Natural killer cell treated with Interleukin-12 subunit alpha and Interleukin-12 subunit beta and Interleukin-15 and Interleukin-18, amount 100 ng/mL, for 72 hours (primary cell): ENCODE measurements around the gene HNRNPF. TPM values are rescaled to one million over a fixed set of nuclear protein-coding genes. Genes with fewer than 3 reads are reported as not detected.

Experiments
- ATAC-seq, 2 donors: fragments of 150-1000 bp; cut with Tn5 transposase in 1 of 2; sonication (Bioruptor Pico), chemical (Tn5 transposase) in 1 of 2; 2 replicates each; pipeline ENCODE4 v1.10.0; 2021
- DNase-seq: peaks from one replicate; pipeline ENCODE4 v3.0.0; 2022; ENCODE audit warnings: low spot score
- H3K27ac Mint-ChIP-seq, 2 donors: 1 replicate in 1 of 2; 2 replicates in 1 of 2; pipeline ENCODE4 v1.8.0; 2022; ENCODE audit warnings: mixed read lengths in 2 of 2, mild to moderate bottlenecking in 1 of 2, moderate library complexity in 1 of 2
- H3K27me3 Mint-ChIP-seq, 2 donors: 1 replicate in 1 of 2; 2 replicates in 1 of 2; pipeline ENCODE4 v1.8.0; 2022; ENCODE audit warnings: mixed read lengths in 2 of 2
- H3K36me3 Mint-ChIP-seq: one replicate; pipeline ENCODE4 v1.8.0; 2022; ENCODE audit warnings: mixed read lengths
- H3K4me1 Mint-ChIP-seq, 2 donors: 1 replicate in 1 of 2; 2 replicates in 1 of 2; pipeline ENCODE4 v1.8.0; 2022; ENCODE audit warnings: low read depth in 2 of 2, mixed read lengths in 2 of 2, mild to moderate bottlenecking in 1 of 2
- H3K4me3 Mint-ChIP-seq: one replicate; pipeline ENCODE4 v1.8.0; 2022; ENCODE audit warnings: mixed read lengths
- H3K9me3 Mint-ChIP-seq: 2 replicates; pipeline ENCODE4 v1.8.0; 2022; ENCODE audit warnings: mixed read lengths
- total RNA-seq, 2 donors: library from RNA; stranded (reverse); gene quantifications; one replicate each; pipeline ENCODE4 v1.2.3, GENCODE V29; 2022

The HNRNPF gene
- total RNA-seq, 2 donors from 2014 or later = 340 to 514 TPM

DNA sequence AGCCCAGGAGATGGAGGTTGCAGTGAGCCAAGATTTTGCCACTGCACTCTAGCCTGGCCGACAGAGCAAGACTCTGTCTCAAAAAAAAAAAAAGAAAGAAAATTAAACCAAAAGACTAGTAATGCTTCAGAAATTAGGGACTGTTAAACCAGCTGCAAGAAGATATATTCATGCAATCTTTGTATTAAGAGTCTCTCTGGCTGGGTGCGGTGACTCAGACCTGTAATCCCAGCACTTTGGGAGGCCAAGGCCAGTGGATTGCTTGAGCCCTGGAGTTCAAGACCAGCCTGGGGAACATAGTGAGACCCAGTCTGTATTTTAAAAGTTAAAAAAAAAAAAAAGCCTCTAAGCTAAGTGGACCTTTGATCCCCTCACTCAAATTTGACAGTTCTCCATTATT is 2.5 kb upstream of the HNRNPF start:
- no peaks in the 10 kb centered on the region for H3K36me3 Mint-ChIP-seq
- H3K27me3 Mint-ChIP-seq = no peaks in the 10 kb centered on the region
- DNase-seq = no peak
- H3K9me3 Mint-ChIP-seq = no peaks in the 10 kb centered on the region
- H3K4me1 Mint-ChIP-seq = peaks cover 10 to 13% of the 10 kb centered on the region in 2 donors
- ATAC-seq = no peak
- H3K4me3 Mint-ChIP-seq = no peak overlapping the region
- peak overlapping the region in 1 of 2 donors; percentile 92 for H3K27ac Mint-ChIP-seq

DNA sequence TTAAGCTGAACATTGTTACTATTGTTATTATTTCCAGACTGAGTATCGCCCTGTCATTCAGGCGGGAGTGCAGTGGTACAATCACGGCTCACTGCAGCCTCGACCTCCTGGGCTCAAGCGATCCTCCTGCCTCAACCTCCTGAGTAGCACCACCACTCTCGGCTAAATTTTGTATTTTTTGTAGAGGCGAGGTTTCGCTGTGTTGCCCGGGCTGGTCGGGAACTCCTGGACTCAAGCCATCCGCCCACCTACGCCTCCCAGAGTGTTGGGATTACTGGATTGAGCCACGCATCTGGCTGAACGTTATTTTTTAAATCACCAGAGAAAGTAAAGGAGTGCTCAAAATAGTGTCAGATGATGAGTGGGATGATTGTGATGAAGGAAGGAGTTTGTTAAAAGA is 1.4 kb upstream of the HNRNPF start:
- peaks cover 10 to 13% of the 10 kb centered on the region in 2 donors for H3K4me1 Mint-ChIP-seq
- no peaks in the 10 kb centered on the region for H3K36me3 Mint-ChIP-seq
- H3K27ac Mint-ChIP-seq = peak overlapping the region; percentile 88 to 92
- H3K27me3 Mint-ChIP-seq = no peaks in the 10 kb centered on the region
- H3K4me3 Mint-ChIP-seq = peak overlapping the region; percentile 97
- no peaks in the 10 kb centered on the region for H3K9me3 Mint-ChIP-seq
- no peak for ATAC-seq
- DNase-seq = no peak

DNA sequence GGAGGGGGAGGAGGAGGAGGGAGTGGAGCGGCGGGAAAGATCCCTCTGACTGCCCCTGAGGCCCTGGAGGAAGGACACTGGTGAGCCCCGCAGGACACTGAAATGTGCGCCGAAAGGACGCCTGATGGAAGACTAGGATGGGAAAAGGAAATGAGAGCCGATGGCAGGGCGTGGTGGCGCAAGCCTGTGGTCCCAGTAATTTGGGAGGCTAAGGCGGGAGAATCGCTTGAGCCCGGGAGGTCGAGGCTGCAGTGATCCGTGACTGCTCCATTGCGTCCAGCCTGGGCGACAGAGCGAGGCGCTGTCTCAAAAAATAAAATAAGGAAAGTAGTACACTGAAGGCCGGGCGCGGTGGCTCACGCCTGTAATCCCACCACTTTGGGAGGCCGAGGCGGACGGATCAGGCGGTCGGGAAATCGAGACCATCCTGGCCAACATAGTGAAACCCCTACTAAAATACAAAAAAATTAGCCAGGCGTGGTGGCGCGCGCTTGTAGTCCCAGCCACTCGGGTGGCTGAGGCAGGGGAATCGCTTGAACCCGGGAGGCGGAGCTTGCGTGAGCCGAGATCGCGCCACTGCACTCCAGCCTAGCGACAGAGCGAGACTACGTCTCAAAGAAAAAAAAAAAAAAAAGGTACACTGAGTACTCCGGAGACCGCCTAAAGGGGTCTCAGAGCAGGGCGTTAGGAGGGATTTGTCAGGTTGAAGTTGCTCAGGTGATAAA is 561 bp upstream of the HNRNPF start:
- DNase-seq (peak; percentile 79), ATAC-seq (no peak)
- Mint-ChIP-seq H3K9me3 (no peaks in the 10 kb centered on the region), H3K36me3 (peaks cover 4% of the 10 kb centered on the region), H3K4me1 (peaks cover 15 to 17% of the 10 kb centered on the region in 2 donors), H3K27me3 (no peaks in the 10 kb centered on the region), H3K27ac (peak overlapping the region; percentile 88 to 92), H3K4me3 (peak overlapping the region; percentile 97)

DNA sequence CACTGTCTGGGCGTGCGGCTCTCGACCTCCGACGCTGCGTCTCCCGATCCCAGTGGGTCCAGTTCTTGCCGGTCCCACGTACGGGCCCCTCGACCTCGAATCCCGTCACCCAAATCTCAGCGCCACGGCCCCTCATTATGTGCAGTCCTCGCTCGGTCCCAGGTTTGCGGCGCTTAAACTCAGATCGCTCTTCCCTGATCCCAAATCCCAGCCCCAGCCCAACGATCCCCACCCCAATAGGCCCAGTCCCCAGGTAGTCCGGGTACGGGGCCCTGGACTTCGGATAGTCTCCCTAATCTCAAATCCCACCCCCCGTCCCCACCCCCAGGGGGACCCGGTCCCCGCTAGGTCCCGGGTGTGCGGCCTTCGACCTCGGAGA is 666 bp downstream of the HNRNPF start:
- Mint-ChIP-seq H3K27me3 (no peaks in the 10 kb centered on the region), H3K4me3 (peak overlapping the region; percentile 97), H3K4me1 (peaks cover 20 to 26% of the 10 kb centered on the region in 2 donors), H3K9me3 (no peaks in the 10 kb centered on the region), H3K36me3 (peaks cover 8% of the 10 kb centered on the region), H3K27ac (peak overlapping the region; percentile 88 to 92)
- DNase-seq (peak; percentile 60), ATAC-seq (peak in 1 of 2 donors; percentile 0)

DNA sequence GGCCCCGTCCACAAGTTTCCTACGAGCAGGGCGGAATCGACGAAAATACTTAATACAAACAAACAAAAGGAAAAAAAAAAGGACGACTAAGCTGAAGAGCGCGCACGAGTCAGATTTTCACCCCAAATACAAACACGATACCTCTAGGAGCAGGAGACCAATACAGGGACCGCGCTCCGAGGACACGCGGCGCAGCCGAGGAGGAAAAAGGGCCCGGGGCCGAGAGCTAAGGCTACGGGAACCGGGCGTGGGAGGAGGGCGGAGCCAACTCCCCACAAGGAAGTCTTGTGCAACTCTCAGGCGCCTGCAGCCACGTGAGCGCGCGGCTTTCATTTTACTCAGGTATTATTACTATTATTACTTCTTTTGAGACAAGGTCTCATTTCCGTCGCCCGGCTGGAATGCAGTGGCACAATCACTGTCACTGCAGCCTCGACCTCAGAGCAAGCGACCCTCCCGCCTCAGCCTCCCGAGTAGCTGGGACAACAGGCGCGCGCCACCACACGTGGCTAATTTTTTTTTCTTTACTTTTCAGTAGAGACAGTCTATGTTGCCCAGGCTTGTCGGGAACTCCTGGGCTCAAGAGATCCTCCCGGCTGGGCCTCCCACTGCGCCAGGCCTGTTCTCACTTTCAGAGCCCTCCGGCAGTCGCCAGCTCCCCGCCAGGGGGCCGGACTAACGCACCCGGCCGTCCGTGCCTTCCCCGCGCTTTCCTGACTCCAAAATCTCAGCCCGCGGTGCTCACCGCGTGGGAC is 1.2 kb downstream of the HNRNPF start:
- H3K36me3 Mint-ChIP-seq = peaks cover 13% of the 10 kb centered on the region
- peak overlapping the region; percentile 97 for H3K4me3 Mint-ChIP-seq
- ATAC-seq = peak; percentile 61 to 70
- DNase-seq = peak; percentile 96
- H3K27me3 Mint-ChIP-seq = no peaks in the 10 kb centered on the region
- H3K27ac Mint-ChIP-seq = peak overlapping the region; percentile 88 to 92
- no peaks in the 10 kb centered on the region for H3K9me3 Mint-ChIP-seq
- H3K4me1 Mint-ChIP-seq = peaks cover 26 to 31% of the 10 kb centered on the region in 2 donors

DNA sequence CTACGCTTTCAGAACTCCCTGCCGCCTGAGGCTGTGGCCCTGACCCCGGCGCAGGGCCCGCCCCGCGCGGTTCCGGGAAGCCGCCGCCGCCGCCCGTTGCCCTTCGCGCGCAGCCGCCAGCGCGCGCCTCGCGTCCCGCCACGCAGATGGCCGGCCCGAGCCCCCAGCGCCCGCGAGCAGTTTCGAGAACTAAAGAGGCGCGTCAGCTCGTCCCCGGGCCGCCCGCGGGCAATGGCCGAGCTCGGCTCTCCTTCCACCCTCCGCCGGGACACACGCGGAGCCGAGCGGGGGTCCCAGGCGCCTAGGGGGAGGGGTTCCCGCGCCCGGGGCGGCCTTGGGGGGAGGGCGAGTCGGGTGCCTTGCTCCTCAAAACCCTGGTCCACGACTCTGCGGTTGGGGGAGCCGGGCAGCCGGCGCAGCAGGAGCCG is 1.8 kb downstream of the HNRNPF start:
- Mint-ChIP-seq H3K4me1 (peaks cover 30 to 37% of the 10 kb centered on the region in 2 donors), H3K27ac (peak overlapping the region; percentile 88 to 92), H3K4me3 (peak overlapping the region; percentile 97), H3K9me3 (no peaks in the 10 kb centered on the region), H3K36me3 (peaks cover 17% of the 10 kb centered on the region), H3K27me3 (no peaks in the 10 kb centered on the region)
- peak; percentile 34 to 41 for ATAC-seq
- peak; percentile 80 for DNase-seq

DNA sequence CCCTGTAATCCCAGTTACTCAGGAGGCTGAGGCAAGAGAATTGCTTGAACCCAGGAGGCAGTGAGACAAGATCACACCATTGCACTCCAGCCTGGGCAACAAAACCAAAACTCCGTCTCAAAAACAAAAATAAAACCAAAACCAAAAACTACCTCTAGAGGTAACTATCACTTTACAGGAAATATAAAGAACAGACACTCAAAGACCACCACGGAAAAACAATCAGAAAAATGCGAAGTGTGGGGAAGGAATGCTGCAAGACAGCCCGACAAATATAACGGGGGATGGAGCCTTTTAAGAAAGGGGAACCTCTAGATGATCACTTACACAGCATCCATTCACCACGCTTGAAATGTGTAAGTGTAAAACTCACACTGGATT is 4.3 kb downstream of the HNRNPF start:
- DNase-seq = no peak
- Mint-ChIP-seq H3K27me3 (no peaks in the 10 kb centered on the region), H3K27ac (peak overlapping the region; percentile 88 to 92), H3K4me3 (peak overlapping the region; percentile 94), H3K4me1 (peaks cover 35 to 50% of the 10 kb centered on the region in 2 donors), H3K36me3 (peaks cover 22% of the 10 kb centered on the region), H3K9me3 (no peaks in the 10 kb centered on the region)
- no peak for ATAC-seq

DNA sequence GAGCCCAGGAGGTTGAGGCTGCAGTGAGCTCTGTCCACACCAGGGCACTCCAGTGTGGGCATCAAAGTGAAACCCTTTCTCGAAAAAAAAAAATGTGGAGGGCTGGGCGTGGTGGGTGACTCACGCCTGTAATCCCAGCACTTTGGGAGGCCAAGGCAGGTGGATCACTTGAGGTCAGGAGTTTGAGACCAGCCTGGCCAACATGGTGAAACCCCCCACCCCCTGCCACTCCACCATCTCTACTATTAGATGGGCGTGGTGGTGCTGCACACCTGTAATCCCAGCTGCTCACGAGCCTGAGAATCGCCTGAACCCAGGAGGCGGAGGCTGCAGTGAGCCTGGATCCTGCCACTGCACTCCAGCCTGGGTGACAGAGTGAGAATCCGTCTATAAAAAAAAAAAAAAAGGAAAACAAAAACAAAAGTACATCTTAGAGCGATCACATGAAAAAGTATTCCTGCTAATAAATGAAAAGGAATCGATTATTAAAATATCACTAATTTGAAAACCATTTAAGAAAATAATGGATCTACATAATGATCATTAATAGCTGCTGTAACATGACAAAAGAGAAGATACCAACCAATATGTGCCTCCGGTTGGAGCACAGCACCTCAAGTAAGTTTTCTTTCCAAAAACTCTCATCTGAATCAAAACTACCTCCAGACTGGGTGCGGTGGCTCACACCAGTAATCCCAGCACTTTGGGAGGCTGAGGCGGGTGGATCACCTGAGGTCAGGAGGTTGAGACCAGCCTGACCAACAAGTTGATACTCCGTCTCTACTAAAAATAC is 4.9 kb downstream of the HNRNPF start:
- no peaks in the 10 kb centered on the region for H3K9me3 Mint-ChIP-seq
- ATAC-seq (no peak), DNase-seq (no peak)
- H3K4me1 Mint-ChIP-seq = peaks cover 37 to 56% of the 10 kb centered on the region in 2 donors
- peak overlapping the region; percentile 88 to 92 for H3K27ac Mint-ChIP-seq
- H3K4me3 Mint-ChIP-seq = peak overlapping the region; percentile 94
- H3K36me3 Mint-ChIP-seq = peaks cover 28% of the 10 kb centered on the region
- no peaks in the 10 kb centered on the region for H3K27me3 Mint-ChIP-seq

DNA sequence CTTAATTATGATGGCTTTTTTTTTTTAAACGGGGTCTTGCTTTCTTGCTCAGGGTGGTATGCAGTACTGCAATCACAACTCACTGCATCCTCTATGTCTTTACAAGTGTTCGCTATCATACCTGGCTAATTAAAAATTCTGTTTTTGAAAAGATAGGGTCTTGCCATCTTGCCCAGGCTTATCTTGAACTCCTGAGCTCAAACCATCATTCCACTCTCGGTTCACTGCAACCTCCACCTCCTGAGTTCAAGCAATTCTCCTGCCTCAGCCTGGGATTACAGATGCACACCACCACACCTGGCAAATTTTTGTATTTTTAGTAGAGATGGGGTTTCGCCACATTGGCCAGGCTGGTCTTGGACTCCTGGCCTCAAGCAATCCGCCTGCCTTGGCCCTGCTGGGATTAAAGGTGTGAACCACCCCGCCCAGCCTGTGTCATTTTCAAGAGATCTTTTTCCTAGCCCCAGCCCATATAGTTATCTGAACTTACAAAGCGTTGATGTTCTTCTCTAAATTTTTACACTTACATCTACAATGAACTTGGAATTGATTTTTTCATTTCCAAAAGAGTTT is 6.0 kb downstream of the HNRNPF start:
- Mint-ChIP-seq H3K9me3 (no peaks in the 10 kb centered on the region), H3K27me3 (no peaks in the 10 kb centered on the region), H3K36me3 (peaks cover 28% of the 10 kb centered on the region), H3K4me1 (peaks cover 40 to 58% of the 10 kb centered on the region in 2 donors), H3K27ac (peak overlapping the region; percentile 88 to 92), H3K4me3 (peak overlapping the region; percentile 94)
- no peak for DNase-seq
- ATAC-seq = no peak

DNA sequence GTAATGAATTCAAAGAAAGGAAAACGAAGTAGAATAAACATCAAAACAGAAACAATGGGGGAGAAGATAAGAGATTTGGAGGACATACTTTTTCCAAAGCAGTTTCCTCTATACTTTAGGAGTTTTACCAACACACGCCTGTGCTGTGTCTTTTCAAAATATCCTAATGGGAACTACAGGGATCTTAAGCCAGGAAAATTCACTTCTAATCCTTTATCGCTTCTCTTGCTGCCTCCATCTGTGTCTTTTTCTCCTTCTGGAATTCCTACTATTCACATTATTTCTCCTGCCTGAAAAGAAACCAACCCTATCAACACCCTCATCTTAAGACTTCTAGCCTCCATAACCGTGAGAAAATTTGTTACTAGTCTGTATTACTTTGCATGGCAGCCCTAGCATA is 6.8 kb downstream of the HNRNPF start:
- Mint-ChIP-seq H3K4me3 (peak overlapping the region; percentile 94), H3K9me3 (no peaks in the 10 kb centered on the region), H3K27me3 (no peaks in the 10 kb centered on the region), H3K36me3 (peaks cover 35% of the 10 kb centered on the region), H3K27ac (peak overlapping the region; percentile 88 to 92), H3K4me1 (peaks cover 47 to 66% of the 10 kb centered on the region in 2 donors)
- no peak for ATAC-seq
- DNase-seq = no peak

DNA sequence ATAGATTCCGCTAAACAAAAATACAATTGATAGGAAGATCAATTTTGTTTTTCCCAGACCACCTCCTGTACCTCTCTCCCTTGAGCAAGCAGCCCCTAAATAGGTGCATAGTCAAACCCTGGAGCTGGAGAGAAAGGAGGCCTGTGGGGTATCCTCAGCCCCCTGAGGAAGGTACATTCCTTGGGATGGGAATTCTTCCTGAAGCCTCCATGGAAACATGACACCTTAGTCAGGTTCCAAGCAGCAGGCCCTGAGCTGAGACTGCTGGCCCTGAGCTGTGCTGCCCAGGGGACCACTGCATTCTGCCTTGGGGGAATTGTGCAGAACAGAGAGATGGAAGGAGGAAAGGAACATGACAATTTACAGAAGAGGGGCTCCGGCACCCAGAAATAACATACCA is 7.4 kb downstream of the HNRNPF start:
- peak overlapping the region; percentile 88 to 92 for H3K27ac Mint-ChIP-seq
- H3K4me1 Mint-ChIP-seq = peaks cover 48 to 68% of the 10 kb centered on the region in 2 donors
- no peaks in the 10 kb centered on the region for H3K9me3 Mint-ChIP-seq
- ATAC-seq (no peak), DNase-seq (no peak)
- peak overlapping the region; percentile 94 for H3K4me3 Mint-ChIP-seq
- no peaks in the 10 kb centered on the region for H3K27me3 Mint-ChIP-seq
- H3K36me3 Mint-ChIP-seq = peaks cover 35% of the 10 kb centered on the region

DNA sequence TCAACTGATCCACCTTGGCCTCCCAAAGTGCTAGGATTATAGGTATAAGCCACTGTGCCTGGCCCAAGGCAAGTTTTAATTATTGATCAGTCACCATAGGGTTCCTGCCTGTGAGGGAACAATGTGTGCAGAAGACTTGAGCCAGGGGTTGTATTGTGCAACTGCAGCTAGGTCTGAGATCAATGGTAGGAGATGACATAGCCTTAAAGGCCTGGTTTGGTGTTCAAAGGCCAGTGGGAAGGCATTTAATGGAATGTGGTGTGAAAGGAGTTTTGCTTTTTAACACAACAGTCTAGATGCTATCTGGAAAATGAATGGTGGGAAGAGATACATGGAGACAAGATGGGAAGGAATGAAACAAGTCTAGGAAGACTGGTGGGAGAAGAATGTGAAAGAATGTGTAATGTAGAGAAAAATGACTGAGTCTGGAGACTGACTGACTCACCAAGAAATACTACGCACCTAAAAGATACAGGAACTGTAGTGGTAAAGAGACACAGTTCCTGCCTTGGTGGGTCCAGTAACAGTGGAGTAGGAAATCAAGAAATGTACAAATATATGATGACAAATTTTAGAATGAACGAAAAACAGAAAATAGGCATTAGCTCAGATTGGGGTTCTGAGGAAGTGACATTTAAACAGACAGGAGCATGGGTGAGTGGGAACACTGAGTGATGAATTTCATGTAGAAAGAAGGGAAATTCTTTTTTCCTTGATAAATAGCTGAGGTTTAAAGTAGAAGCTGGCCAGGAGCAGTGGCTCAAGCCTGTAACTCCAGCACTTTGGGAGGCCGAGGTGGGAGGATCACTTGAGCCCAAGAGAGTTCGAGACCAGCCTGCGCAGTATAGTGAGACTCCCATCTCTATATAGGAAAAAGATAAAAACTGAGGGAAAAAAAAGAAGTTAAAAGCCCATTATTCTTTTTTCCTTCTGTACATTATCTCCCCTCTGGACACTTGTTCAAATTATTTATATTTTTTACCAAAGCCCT is 9.4 kb downstream of the HNRNPF start:
- Mint-ChIP-seq H3K4me1 (peaks cover 60 to 74% of the 10 kb centered on the region in 2 donors), H3K27me3 (no peaks in the 10 kb centered on the region), H3K36me3 (peaks cover 41% of the 10 kb centered on the region), H3K27ac (peak overlapping the region; percentile 88 to 92), H3K9me3 (no peaks in the 10 kb centered on the region), H3K4me3 (peak overlapping the region; percentile 82)
- DNase-seq = no peak
- no peak for ATAC-seq
